Mammary microvascular endothelial cell (primary cell): Measurements from ENCODE around the gene PTPRZ1. TPM values are rescaled to one million over a fixed set of nuclear protein-coding genes. Genes with fewer than 3 reads are reported as not detected.

Experiments
- total RNA-seq: library from RNA; depleted of rRNA; stranded (reverse); fragments of >200 nt; gene quantifications from 2 replicates; pipeline ENCODE4 v1.2.3, GENCODE V29; 2015

PTPRZ1 gene
- not detected in 2 replicates for total RNA-seq

GRCh38 chr7:121872831-121873288, at the start of gene PTPRZ1:
Gene PTPRZ1, plus strand, starts transcription at chr7:121873161. Its CDS starts 339 bp downstream, at chr7:121873500.

